Suppressor macrophage treated with lipopolysaccharide for 1 hour (primary cell): ENCODE data around the gene SHISA9.

Source experiments
- DNase-seq, 3 donors: peaks; one replicate each; pipeline ENCODE4 v3.0.0-alpha.2; 2020 to 2022

SHISA9 gene

GRCh38 chr16:13032911-13033310 lies 131.5 kb downstream of the SHISA9 start:
- DNase-seq, result no peak

GRCh38 chr16:13036600-13036999 lies 135.2 kb downstream of the SHISA9 start:
- peak; percentile 23 to 67 (median 45) for DNase-seq

- DNase-seq, result no peak
Measured at GRCh38 chr16:13038591-13038990, 137.2 kb downstream of the SHISA9 start.

- DNase-seq, result no peak
Measured at GRCh38 chr16:13039526-13039925, 138.1 kb downstream of the SHISA9 start.

GRCh38 chr16:13041180-13041579 lies 139.8 kb downstream of the SHISA9 start:
- no peak for DNase-seq

GRCh38 chr16:13041646-13042290 lies 140.4 kb downstream of the SHISA9 start:
- no peak for DNase-seq

GRCh38 chr16:13042291-13042685 lies 140.9 kb downstream of the SHISA9 start:
- DNase-seq, result no peak

- no peak for DNase-seq
Measured at GRCh38 chr16:13046061-13046821, 144.8 kb downstream of the SHISA9 start.

GRCh38 chr16:13047276-13047675 lies 145.9 kb downstream of the SHISA9 start:
- no peak for DNase-seq

- no peak for DNase-seq
Measured at GRCh38 chr16:13049688-13050087, 148.3 kb downstream of the SHISA9 start.

- DNase-seq, result no peak
Measured at GRCh38 chr16:13052431-13052830, 151.0 kb downstream of the SHISA9 start.

GRCh38 chr16:13055480-13055879 lies 154.1 kb downstream of the SHISA9 start:
- DNase-seq, result no peak

- DNase-seq, result no peak
Measured at GRCh38 chr16:13056607-13057006, 155.2 kb downstream of the SHISA9 start.

- DNase-seq, result no peak
Measured at GRCh38 chr16:13060932-13061331, 159.5 kb downstream of the SHISA9 start.

GRCh38 chr16:13061691-13062090 lies 160.3 kb downstream of the SHISA9 start:
- DNase-seq, result no peak

GRCh38 chr16:13062219-13062618 lies 160.8 kb downstream of the SHISA9 start:
- DNase-seq, result no peak

- DNase-seq, result no peak
Measured at GRCh38 chr16:13063457-13063856, 162.1 kb downstream of the SHISA9 start.

GRCh38 chr16:13064821-13065220 lies 163.4 kb downstream of the SHISA9 start:
- DNase-seq, result no peak

GRCh38 chr16:13067648-13068047 lies 166.2 kb downstream of the SHISA9 start:
- no peak for DNase-seq

GRCh38 chr16:13068912-13069583 lies 167.7 kb downstream of the SHISA9 start:
- DNase-seq, result no peak

- DNase-seq, result no peak
Measured at GRCh38 chr16:13070268-13070667, 168.9 kb downstream of the SHISA9 start.

- DNase-seq, result no peak
Measured at GRCh38 chr16:13076878-13077277, 175.5 kb downstream of the SHISA9 start.

- DNase-seq, result no peak
Measured at GRCh38 chr16:13077816-13078215, 176.4 kb downstream of the SHISA9 start.

GRCh38 chr16:13080531-13080930 lies 179.1 kb downstream of the SHISA9 start:
- DNase-seq, result no peak
